ENCODE data around the gene NKX2-1. TPM values are rescaled to one million over a fixed set of nuclear protein-coding genes. Genes with fewer than 3 reads are reported as not detected.

The NKX2-1 gene
- total RNA-seq, 1 experiment from 2014 or later: not detected

DNA sequence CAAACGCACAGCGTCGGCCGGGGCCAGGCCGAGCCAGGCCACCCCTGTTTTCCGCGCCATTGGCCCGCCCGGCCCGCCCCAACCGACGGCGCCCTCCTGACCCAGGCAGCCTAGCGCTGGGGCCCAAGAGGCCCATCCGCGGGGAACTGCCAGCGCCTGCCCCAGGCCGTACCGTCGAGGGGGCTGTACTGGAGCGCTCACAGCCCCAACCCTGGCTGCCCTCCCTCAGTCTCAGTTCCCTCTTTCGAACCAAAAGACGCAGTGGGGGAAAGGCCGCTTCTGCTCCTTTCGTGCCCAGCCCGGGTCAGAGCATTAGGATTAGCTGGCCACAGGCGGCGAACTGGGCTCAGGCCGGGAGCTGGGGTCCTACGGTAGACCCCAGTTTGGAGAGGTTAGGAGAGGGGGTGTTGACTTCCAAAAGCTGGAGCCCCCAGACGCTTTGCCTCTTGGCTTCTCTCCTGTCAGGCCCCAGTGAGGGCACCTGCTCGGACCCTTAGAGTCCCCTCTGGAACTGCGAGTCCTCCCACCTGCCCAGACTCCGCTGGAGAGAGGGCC lies 1.9 kb downstream of the NKX2-1 start:
- DNase-seq (ENCODE audit: low read depth): no peak

DNA sequence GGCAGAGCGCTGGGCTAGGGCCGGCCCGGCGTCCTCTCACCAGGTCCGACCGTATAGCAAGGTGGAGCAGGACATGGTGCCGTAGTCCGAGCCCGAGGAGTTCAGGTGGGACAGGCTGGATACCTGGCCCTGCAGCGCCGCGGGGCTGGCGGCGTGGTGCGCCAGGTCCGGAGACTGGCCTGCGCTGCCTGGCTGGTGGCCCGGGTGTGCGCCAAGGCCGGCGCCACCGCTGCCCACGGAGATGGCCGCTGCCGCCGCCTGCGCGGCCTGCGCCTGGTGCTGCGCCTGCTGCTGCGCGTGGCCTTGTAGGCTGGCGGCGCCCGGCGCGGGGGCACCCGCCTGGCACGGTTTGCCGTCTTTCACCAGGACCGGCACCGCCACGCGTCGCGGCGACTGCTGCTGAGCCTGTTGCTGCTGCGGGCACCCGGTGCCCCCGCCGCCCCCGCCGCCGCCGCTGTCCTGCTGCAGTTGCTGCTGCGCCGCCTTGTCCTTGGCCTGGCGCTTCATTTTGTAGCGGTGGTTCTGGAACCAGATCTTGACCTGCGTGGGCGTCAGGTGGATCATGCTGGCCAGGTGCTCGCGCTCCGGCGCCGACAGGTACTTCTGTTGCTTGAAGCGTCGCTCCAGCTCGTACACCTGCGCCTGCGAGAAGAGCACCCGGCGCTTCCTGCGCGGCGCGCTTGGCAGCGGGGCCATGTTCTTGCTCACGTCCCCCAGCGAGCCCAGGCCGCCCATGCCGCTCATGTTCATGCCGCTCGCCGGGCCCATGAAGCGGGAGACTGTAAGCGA lies 2.6 kb downstream of the NKX2-1 start:
- DNase-seq (ENCODE audit: low read depth): no peak

GRCh38 chr14:36516719-36517241 lies 3.3 kb downstream of the NKX2-1 start:
- no peak for DNase-seq (ENCODE audit: low read depth)

DNA sequence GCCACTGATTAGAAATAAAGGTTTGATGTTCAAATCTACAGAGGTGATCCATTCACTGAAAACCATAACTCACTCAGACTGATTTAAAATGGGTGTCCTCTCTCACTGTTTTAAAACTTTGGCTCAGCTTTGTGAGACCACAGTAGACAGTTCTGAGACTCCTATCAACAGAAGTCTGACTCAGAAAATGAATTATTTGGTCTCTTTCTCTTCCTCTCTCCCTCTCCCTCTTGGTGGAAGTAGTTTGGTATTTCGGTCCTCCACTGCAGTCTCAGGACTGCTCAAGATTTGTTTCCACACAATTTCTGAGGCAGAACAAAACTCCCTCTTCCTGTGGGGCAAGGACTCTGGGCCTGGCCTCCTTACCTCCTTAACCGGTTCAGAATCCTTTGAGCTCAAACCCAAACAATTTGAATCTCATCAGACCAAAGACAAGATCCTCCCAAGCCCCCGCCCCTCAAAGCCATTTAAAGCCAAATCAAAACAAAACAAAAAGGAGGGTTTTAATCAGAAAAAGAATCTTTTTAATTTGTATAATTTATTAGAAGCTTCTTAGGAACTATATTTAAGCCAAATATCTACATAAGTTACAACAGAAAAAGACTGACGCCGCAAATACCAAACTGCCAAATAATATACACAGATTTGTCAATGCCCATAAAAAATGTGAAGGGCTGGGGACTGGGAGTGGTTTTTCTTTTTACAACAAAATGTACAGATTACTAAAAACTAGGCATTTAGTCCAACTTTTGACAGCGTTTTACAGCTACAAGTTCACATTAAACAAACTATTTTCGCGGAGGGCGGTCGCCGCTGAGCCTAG lies 3.9 kb downstream of the NKX2-1 start:
- DNase-seq (ENCODE audit: low read depth): no peak

DNA sequence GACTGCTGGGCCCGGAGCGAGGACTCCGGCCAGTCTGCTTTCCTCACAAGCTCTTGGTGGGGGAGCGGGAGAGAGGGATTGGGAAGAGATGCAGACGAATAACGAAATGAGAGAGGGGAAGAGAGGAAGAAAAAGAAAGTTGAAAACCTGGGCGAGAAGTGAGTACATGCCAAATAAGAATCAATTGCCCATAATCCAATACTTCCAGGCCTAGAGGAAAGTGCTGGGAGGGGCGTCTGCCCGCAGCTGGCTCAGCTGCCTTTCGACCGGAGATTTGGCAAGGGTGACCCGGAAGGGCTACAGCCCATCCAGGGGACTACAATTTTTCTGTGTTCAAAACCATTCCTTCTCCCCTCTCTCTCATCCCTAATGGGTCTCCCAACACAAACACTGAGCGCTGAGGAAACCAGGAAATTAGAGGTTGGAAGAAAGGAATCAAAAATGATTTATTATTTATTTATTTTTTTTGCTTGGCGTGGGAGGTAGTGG lies 4.9 kb downstream of the NKX2-1 start:
- no peak for DNase-seq (ENCODE audit: low read depth)

GRCh38 chr14:36514278-36515104 lies 5.5 kb downstream of the NKX2-1 start:
- DNase-seq (ENCODE audit: low read depth): no peak

GRCh38 chr14:36513451-36514277 lies 6.4 kb downstream of the NKX2-1 start:
- no peak for DNase-seq (ENCODE audit: low read depth)

DNA sequence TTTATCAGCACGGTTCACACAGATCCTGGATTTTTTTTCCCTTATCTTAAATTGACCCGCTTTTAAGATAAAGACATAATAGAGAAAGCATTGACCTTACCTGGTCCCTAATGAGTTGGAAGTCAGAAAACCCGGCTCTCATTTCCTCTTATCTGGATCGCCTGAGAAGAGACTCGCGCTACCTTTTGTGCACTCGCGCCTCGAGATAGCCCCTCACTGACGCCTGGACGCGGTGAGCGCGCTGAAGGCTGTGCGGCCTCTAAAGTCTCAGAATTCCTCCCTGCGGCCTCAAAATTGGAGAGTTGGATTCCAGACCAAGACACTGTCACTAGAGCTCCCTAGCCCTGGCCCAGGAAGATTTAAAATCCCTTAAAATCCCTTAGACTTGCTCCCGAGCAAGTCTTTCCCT lies 7.0 kb downstream of the NKX2-1 start:
- DNase-seq (ENCODE audit: low read depth): no peak

DNA sequence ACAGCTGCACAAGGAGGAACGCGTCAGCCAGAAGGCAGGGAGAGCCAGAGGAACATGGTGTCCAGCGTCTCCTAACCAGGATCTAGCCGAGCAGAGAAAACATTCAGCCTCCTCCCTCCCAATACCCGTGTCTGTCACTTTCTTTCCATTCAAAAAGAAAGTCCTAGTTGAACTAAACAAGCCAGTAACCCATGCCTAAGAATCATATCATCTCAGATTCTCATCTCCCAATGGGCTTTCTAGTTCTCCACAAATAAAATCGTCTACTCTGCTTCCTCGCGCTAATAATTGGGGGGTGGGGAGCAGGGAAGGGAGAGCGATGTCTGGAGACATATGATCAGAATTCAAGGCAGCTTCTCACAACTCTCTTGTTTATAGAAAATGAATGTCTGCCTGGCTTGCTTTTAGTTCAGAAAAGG lies 7.4 kb downstream of the NKX2-1 start:
- DNase-seq (ENCODE audit: low read depth): no peak

GRCh38 chr14:36511981-36512584 lies 7.9 kb downstream of the NKX2-1 start:
- no peak for DNase-seq (ENCODE audit: low read depth)

- no peak for DNase-seq (ENCODE audit: low read depth)
These were observed 9.2 kb downstream of the NKX2-1 start for GRCh38 chr14:36510874-36511273.

- no peak for DNase-seq (ENCODE audit: low read depth)
These were observed 9.8 kb downstream of the NKX2-1 start for GRCh38 chr14:36510078-36510799.

DNA sequence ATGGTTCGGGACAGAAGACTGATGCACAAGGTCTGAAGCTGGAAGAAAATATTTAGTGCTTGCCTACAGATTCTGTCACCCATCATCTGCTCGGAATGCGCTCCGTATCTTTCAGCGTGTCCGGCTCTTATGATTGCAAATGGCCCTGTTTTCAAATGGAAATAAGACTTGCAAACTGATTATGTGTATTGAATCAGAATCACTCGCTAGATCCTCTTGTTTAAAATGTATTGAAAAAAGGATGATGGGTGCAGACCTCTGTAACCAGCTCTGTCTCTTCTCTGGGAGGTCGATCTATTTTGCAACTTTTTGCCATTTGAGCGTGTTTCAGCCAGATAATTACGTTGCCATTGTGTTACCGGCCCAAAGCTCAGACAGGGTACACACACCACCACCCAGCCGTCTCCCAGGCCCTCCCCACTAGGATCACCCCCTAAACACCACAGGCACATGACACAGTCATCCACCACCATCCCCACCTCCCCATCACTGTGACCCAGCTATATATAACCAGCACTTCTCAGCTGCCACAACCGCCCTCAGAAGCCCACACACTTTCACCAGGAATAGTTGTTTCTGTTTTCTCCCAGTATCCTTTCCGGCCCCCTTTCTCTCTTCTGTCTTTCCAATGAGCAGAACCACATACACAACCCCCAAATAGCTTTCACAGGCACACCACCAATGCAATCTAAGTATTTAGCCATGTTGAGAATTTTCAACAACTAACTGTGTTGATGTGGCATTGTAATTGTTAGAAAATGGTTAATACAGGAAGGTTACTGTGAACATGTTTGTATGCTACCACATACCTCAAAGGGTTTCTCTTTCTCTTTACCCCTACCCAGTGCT lies 10.7 kb downstream of the NKX2-1 start:
- no peak for DNase-seq (ENCODE audit: low read depth)

DNA sequence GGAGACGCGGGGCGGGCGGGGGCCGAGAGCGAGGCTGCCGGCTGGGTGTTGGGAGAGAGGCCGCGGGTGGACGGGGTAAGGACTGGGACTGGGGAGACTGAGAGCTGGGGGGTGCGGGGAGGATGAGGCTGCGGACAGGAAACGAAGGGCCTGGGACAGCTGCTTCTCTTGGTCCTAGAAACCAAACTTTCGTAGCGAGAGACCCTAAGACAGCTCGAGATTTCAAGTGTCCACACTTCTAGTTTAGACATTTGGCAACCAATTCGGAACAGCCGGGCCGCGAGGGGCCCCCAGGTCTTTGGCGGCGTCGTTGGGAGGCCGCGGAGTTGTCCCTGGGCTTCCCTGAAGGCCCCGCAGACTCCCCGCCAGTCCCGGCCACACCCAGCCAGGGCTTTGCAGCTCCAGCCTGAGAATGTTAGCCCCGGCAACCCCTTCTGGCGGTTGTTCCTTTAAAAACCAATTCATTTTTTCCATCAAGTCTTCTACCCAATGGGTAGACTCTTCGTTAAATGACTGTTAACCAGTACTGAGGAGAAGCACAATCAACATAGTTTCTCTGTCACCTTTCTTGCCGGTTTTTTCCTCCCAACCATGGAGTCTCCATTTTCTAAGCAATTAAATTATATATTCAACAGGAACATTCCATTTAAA lies 11.5 kb downstream of the NKX2-1 start:
- no peak for DNase-seq (ENCODE audit: low read depth)

DNA sequence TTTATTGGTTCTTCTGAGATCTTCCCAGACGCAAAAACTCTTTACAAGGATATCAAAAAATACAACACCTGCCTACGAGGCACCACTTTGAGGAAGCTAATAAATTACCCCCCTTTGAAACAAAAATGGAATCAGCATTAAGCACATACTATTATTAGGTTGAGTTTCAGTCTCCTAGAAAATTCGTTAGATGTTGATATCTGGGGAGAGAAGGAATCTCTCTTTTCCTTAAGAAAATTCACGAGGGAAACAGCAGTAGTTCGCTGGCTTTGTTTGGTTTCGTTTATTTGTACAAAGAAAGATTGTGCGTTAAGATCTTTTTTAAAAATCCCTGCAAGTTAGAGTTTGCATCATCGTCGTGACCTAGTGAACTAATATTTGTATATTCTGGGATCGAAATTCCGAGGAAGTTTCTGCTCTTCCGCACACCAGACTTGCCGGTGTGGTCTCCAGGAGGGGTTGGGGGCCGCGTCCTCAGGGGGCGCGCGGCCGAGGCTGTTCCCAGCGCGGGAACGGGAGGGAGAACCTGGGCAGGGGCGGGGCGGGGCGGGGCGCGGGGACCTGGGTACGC lies 12.1 kb downstream of the NKX2-1 start:
- DNase-seq (ENCODE audit: low read depth): no peak

DNA sequence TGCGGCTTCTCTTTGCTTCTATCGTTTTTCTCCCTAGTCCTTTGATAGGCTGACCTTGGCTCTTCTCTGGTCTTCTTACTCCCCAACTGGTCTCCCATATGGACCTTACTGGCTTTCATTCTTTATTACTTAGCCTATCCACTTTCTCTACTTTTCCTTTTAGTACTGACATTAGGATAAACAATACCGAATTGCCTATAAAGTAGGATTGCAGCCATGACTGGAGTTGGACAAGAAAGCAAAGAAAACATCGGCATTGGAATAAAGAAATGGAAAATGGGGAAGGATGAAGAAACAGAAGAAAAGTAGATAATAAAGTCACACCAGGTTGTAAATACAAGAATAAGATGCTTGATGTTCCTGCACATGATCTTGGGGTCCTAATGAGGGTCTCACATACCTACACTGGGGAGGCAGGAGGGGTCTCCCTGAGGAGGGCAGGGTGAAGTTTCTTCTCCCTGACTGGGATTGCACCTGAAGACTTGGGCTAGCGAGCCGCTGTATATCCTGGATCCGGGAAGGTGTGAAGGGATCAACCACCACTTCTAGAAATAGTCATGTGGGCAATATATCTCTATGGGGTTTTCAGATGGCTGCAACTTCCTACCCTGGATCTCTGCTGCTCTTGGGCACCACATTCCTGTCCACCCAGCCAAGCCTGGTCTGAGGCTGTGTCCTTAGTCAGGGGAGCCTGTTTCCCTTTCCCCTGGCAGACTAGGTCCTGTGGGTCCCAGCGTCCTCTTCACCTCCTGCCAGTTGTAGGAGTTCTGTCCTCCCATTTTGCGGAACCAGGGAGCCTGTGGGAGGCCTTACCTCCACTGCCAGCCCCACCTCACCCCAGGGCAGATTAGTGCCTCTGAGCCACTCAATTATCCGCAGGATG lies 13.1 kb downstream of the NKX2-1 start:
- DNase-seq (ENCODE audit: low read depth): no peak

All from LHCN-M2 (cell line).